ENCODE measurements around the gene PSD4. TPM values are rescaled to one million over a fixed set of nuclear protein-coding genes. Genes with fewer than 3 reads are reported as not detected.

The PSD4 gene
- total RNA-seq, 4 donors from 2014 or later: 2.8 to 14.8 (median 5.6) TPM

- no peak for TF ChIP-seq CTCF (IDR thresholded peaks at IDR 0.05; ENCODE audit: low read depth)
These were observed 43.9 kb downstream of the PSD4 start for GRCh38 chr2:113217455-113218282.

- no peak for TF ChIP-seq CTCF (IDR thresholded peaks at IDR 0.05; ENCODE audit: low read depth)
These were observed 44.7 kb downstream of the PSD4 start for GRCh38 chr2:113218283-113219091.

- no peak for TF ChIP-seq CTCF (IDR thresholded peaks at IDR 0.05; ENCODE audit: low read depth)
These were observed 45.3 kb downstream of the PSD4 start for GRCh38 chr2:113219092-113219441.

- TF ChIP-seq CTCF (IDR thresholded peaks at IDR 0.05; ENCODE audit: low read depth): no peak
These were observed 45.7 kb downstream of the PSD4 start for GRCh38 chr2:113219525-113219888.

GRCh38 chr2:113219889-113220641, 46.3 kb downstream of the PSD4 start:
- TF ChIP-seq CTCF (IDR thresholded peaks at IDR 0.05; ENCODE audit: low read depth): no peak

GRCh38 chr2:113220970-113221708, 47.4 kb downstream of the PSD4 start:
- TF ChIP-seq CTCF (IDR thresholded peaks at IDR 0.05; ENCODE audit: low read depth): no peak
